Right lung (tissue), 5 donors: ENCODE results near the gene ARHGAP20. TPM values are rescaled to one million over a fixed set of nuclear protein-coding genes. Genes with fewer than 3 reads are reported as not detected.
"Not testable (repeated sequence)": the region's sequence is repeated elsewhere in the genome, so short reads cannot be mapped to it uniquely, and the experiment has no call there.

ENCODE experiments used
- DNase-seq, 2 donors: peaks; one replicate each; pipeline ENCODE4 v3.0.0-alpha.2; 2013
- polyA plus RNA-seq, 5 donors: library from polyadenylated mRNA; unstranded; fragments of 120-200 nt; gene quantifications; one replicate each; pipeline versions ENCODE4 v1.2.1 to v1.2.3, GENCODE V29; 2013; ENCODE audit warnings: inconsistent platforms in 1 of 5, low replicate concordance in 1 of 5; ENCODE audit not compliant: insufficient read length in 5 of 5, insufficient read depth in 1 of 5

The ARHGAP20 gene
- polyA plus RNA-seq, 5 donors: 30.4 to 50.7 (median 33.1) TPM

- DNase-seq: no peak
Measured at GRCh38 chr11:110716361-110716760, 4.1 kb upstream of the ARHGAP20 start.

- peak; percentile 68 to 74 for DNase-seq
Measured at GRCh38 chr11:110715541-110715940, 3.3 kb upstream of the ARHGAP20 start.

DNA sequence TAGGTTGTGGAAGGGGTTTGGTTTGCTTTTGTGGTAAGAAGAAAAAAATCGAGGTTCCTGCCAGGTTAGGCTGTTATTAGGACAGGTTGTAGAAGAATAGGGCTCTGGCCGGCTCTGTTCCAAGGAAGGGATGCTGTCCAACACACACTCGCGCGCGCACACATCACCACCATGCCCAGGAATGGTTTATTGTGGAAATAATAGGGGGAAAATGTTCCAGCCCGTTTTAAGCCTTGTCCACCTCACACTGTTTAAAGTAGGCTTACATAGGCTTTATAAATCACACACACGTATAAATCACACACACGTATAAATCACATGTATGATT, 1.2 kb upstream of the ARHGAP20 start:
- no peak for DNase-seq

DNA sequence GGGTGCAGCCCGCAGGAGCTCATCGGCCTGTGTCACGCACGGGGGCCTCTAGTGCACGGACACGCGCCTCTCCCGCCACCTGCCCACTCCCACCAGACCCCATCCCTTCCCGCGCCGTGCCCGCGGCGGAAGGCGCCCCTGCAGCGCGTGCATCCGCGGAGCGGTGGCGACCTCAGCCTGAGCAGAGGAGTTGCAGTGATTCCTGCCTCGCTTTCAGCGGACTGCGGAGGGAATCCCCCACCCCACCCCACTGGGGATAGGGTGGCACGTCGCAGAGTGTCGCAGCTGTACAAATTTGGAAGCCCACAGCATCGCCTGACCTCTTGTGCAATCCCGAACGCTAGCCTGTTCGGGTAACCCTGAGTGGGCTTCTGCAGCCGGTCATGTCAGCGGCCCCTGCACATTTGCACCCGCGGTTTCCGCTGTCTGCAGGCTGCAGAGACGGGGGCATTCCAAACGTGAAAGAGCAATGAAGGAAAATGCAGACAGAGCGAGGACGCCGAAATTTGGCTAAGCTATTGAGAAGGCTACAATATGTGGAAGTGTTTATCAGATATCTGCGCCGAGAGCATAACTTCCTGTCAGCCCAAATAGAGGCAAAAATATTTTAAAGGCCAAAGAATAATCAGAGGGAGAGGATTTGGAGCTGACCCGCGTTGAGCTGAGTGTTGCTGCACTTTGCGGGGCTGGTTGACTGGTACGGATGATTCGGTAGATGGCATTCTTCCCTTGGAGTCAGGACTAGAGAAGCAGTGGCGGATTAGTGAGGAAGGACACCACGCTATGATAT, 617 bp upstream of the ARHGAP20 start:
- DNase-seq: peak; percentile 69 to 81

DNA sequence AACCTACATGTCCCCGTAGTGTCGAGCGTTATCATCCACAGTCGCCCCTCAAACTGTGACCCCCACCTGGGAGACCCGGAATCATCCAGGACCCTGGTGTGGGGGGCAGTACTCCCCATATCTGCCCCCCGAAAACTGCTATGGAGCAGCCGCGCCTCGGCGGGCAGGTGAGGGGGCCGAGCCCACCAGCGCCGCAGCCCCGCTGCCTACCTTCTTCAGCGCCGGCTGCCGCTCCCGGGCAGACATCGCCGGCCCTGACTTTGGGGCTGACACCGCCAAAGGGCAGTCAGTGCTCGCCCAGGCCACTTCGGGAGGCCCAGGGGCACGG, 825 bp downstream of the ARHGAP20 start:
- DNase-seq: no peak

DNA sequence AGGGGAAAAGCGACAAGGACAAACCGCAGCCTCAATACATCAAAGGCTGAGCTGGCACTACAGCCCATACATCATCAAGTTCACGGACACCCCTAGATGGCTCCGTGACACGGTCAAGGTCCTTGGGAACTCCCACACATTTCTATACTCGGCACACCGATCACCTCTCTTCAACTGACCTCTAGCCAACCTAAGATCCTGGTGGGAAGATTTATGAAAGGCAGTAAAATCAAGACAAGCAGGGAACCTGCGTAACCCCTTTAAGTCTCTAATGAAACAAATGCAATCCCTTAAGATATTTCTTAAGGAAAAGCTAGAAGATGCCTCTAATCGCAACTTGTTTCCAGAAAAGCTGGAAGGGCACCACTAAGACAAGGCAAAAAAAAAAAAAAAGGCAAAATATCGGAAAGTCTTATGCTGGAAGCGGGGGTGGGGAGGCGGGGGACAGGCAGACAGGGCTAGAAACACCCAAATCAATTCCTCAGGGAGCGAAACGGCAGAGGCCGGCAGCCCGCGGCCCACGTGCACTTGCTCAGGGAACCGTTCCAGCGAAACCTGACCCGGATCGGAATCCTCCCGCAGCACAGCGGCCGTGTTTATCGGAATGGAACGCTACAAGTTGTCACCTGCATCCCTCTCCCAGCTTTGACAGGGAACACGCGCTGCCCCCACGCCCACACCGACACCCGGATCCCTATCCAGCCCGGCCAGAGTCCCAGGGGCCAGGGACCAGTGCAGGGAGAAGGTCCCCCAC, 1.4 kb downstream of the ARHGAP20 start:
- peak in 1 of 2 donors; percentile 30 for DNase-seq

DNA sequence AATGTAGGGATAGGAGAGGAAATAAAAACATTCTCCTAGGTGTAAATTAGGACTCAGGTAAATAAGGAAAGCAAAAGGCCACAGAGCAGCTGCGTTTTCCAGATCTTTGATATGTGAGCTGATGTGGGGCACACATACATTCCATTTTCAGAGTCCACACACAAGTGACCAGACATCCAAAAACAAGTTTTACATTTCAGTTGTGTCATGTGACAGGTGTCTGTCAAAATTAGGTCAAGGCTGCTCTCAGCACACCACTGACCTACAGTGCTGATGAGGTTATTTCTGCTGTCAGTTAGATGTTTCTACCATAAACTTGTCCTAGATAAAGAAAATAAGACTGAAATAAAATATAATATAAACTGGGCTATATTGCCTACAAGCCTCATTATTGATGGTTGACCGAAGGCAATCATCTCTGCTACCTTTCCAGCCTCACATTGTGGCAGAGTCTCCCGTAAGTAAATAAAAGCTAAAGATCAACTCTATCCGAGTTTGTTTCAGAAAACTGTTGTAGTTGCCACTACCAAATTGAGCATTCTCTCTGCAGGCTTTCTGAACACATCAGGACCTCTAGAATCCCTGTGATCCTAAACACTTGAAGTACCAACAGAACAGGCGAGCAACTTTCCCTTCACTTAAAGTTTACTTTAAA, 7.9 kb downstream of the ARHGAP20 start:
- no peak for DNase-seq

DNA sequence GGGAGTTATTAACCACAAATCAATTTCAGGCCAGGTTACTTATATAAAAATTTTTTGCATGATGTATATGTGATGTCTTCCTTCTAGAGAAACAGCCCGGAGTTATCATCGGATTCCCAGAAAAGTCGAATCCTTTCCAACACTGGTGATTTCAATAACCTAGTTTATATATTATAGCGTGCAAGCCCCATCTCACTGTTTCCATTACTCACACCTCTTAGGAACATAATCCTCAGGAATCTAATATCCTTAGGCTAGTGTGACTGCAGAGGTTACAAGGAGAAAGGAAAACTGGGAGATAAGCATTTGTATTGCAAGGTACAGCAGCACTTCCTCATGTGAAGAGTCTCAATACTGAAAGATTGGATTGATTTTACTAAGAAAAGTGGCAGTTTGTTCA, 20.3 kb downstream of the ARHGAP20 start:
- DNase-seq: no peak

DNA sequence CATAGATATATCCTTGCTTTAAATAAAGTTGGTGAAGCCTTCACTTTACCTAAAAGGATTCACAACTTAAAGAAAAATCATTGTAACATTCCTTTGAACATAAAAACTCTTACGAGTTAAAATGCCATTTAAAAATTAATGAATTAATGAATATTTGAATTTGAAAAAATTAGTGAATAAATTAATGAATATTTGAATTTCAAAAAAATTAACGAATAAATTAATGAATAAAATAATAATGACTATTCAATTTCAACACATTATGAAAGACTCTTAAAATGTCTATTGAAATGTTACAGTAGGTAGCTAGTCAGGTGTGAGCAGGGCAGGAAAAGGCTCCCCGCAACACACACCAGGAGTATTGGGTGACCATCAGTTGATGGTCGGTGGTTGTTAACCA, 22.9 kb downstream of the ARHGAP20 start:
- no peak for DNase-seq

DNA sequence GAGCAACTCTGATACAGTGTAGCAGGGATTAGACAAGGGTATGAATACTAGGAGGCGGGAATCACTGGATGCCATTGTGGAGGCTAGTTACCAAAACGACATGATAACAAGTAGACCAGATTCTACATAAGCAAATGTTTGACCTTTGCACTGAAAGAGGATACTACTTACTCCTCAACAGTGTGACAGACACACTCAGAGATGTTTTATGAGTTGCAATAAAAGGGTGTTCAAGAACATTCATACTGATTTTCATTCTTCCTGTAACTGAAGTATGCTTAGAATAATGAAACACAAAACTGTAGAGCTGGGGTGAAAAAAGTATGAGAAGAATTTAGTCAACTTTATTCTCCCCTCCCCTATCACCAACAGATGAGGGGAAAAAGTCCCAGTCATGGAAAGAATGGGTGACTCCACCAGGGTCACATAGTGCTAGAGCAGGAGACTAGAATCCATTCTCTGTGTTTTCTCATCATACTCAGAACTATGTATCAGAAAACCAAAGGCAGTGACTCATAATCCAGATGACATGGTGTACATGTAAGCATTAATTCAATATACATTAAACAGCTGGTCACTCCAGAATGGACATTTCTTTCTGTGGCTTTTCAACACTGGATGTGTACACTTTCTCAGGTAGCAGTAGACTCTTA, 32.8 kb downstream of the ARHGAP20 start:
- no peak for DNase-seq

DNA sequence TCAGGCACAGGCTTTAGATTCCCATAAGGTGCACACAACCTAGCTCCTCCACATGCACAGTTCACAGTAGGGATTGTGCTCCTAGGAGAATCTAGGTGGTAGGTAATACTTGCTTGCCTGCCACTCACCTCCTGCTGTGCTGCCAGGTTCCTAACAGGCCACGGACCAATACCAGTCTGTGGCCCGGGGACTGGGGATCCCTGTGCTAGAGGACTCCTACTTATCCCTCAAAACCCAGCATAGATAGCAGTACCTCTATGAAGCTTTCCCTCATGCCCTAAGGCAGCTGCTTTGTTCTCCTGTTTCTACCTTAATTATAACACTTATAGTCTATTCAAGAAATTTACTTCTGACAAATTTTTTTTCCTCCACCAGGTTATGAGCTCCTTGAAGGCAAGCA, 36.7 kb downstream of the ARHGAP20 start:
- DNase-seq: no peak

- DNase-seq: no peak
Measured at GRCh38 chr11:110665689-110666465, 46.4 kb downstream of the ARHGAP20 start.

- no peak for DNase-seq
Measured at GRCh38 chr11:110655967-110656366, 56.3 kb downstream of the ARHGAP20 start.

DNA sequence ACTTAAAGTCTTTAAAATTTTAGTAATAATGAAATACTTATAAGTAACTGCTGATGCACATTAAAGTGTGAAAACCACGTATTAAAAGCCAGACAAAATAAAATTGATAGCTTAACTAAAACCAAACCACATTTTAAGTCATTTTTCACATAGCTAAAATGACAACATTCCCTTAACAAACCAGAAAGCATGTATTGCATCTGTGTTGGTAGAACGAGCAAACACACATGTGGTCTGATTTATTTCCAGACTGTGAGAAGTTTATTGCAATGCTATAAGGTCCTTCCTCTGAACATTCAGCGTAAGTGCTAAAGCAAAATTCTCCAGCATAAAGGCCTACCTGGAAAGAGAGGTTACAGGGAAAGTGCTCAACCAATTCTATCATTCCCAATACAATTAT, 57.8 kb downstream of the ARHGAP20 start:
- DNase-seq: no peak

DNA sequence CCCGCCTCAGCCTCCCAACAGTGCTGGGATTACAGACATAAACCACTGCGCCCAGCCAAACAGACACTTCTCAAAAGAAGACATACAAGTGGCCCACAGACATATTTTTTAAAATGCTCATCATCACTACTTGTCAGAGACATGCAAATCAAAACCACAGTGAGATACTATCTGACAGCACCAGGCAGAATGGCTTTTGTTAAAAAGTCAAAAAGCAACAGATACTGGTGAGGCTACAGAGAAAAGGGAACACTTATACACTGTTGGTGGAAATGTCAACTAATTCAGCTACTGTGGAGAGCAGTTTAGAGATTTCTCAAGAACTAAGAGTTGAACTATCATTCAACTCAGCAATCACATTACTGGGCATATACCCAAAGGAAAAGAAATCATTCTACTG, 67.0 kb downstream of the ARHGAP20 start:
- DNase-seq: no peak

- DNase-seq: no peak
Measured at GRCh38 chr11:110634370-110634769, 77.9 kb downstream of the ARHGAP20 start.

GRCh38 chr11:110631551-110631950, 80.7 kb downstream of the ARHGAP20 start:
- DNase-seq: no peak

DNA sequence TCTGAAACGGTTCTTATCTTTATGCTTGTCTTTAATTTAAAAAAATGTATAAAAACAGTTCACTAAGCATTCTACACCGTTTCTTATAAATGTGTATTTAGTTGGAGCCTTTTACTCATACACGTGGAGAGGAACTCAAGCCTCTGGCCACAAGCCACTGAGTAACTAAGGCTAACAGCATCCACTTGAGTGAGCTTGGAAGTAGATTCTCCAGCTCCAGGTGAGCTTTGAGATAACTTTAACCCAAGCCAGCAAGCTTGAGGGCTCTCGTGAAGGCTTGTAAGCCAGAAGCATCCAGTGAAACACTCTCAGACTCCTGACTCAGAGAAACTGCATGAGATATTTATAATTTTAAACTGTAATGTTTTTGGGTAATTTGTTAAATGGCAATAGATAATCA, 82.6 kb downstream of the ARHGAP20 start:
- DNase-seq: peak; percentile 35 to 43

GRCh38 chr11:110621826-110622225, 90.4 kb downstream of the ARHGAP20 start:
- no peak for DNase-seq

DNA sequence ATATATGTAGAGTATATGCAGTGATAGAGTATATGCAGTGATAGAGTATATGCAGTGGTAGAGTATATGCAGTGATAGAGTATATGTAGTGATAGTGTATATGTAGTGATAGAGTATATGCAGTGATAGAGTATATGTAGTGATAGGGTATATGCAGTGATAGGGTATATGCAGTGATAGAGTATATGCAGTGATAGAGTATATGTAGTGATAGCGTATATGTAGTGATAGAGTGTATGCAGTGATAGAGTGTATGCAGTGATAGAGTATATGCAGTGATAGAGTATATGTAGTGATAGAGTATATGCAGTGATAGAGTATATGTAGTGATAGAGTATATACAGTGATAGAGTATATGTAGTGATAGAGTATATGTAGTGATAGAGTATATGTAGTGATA, 92.9 kb downstream of the ARHGAP20 start:
- not testable (repeated sequence) for DNase-seq

- no peak for DNase-seq
Measured at GRCh38 chr11:110614031-110614430, 98.2 kb downstream of the ARHGAP20 start.
